ENCODE data around the gene SEL1L3.

Gene SEL1L3

GRCh38 chr4:25815586-25815985 lies 47.2 kb downstream of the SEL1L3 start:
- no peak for DNase-seq

DNA sequence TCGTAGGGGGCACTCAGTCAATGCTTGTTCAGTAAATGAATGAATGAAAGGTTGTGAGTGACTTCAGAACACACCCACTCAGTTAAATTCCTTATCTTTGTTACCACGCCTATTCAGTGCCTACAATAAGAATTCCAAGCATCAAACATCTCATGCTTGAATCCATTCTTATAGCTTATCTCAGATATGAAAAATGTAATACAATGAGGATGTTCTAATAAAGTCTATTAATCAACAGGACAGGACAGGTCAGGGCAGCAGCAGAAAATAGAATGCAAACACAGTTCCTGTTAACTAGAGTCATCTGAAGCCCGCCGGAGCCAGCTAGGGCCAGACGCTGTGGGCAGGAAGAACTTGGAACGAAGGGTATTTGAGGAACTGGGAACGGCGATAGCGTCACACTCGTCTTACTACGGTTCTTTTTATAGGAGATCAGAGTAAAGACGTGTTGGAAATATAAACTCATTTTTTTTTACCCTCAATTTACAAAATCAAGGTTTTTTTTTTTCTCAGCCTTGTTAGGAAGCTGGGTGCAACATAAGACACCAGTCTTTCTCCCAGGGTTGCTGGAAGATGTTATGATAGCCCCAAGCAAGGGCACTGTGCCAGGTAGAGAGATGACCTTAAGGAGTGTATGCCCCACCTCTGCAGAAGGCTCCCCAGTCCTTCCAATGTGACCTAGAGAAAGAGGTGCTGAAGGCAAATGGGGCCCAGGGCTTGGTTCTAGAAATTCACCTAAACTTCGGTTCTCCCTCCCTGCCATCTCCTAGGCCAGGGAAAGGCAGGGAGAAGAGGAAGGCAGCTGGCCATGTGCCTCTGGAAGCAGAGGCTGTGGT lies 48.3 kb downstream of the SEL1L3 start:
- DNase-seq: no peak

- DNase-seq: no peak
Measured at GRCh38 chr4:25813448-25814106, 49.2 kb downstream of the SEL1L3 start.

DNA sequence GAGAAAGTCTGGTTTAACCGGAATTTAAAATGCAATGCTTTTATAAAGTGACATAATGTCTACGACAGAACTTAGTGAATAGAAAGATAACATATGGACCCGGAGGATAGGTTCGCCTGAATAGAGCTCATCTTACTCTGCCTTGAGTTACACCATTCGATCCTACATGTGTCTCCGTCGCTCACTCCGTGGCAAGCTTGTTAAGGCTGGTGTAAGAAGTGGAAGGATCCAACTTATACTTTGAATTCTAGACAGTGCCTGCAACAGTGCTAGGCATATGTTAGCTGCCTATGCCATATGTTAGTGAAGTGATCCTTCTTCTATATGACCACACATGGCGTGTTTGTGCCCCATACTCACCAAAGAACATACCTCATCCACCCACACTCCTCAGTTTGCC lies 50.9 kb downstream of the SEL1L3 start:
- no peak for DNase-seq

DNA sequence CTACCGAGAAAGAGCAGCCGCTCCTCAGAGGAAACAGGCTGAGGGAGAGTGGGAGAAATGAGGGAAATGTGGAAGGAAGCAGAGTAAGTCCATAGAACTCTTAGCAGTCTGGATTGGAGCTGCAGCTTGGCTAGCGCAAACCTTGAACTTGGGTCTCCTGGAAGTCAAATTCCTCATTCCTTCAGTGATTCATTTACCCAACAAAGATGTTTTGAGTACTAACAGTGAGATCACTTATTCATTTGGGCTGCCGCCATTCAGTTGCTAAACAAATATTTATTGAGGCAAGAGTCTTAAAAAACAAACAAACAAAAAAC lies 51.5 kb downstream of the SEL1L3 start:
- no peak for DNase-seq

GRCh38 chr4:25810461-25811373 lies 52.1 kb downstream of the SEL1L3 start:
- no peak for DNase-seq

GRCh38 chr4:25809996-25810395 lies 52.8 kb downstream of the SEL1L3 start:
- no peak for DNase-seq

GRCh38 chr4:25807102-25807728 lies 55.6 kb downstream of the SEL1L3 start:
- DNase-seq: no peak

DNA sequence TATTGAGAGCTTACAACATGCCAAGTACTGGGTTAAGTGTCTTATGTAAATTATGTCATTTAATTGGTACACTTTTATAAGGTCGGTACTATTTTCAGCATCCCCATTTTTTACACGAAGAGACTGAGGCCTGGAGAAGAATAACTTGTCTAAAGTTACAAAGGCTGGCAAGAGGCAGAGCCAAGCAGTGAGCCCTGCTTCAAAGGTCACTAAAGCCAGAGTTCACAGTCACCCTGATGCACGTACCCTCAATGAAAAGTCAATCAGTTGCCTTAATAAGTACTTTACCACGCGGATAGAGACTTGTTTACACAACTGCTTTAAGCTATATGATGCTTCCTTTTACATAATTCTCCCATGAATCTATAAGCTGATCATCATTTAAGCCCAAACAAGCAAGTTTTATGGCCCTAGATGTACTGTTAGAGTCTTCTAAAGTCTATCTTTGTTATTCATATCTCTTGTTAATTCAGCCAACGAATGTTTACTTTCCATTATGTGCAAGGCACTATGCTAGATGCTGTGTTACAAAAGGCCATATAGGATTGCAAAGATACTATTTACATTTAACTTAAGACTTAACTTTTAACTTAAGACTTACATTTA lies 57.4 kb downstream of the SEL1L3 start:
- no peak for DNase-seq

DNA sequence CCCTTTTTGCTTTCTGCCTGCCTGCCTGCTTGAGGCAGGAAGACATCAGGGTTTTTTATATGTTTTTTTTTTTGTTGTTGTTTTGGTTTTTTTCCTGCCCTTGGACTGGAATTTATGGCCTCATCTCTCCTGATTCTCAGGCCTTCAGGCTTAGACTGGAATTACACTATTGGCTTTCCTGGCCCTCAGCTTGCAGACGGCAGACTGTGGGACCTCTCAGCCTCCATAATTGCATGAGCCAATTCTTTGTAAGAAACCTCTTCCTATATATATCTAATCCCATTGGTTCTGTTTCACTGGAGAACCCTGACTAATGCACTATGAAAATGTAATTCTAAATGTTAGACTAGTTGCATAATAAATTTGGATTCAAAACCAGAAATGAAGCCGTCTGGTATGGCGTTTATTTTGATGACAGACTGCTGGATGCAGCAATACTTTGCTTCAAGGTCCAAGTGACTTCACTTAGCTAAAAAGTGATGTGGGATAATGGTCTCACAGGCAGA lies 59.0 kb downstream of the SEL1L3 start:
- DNase-seq: no peak

DNA sequence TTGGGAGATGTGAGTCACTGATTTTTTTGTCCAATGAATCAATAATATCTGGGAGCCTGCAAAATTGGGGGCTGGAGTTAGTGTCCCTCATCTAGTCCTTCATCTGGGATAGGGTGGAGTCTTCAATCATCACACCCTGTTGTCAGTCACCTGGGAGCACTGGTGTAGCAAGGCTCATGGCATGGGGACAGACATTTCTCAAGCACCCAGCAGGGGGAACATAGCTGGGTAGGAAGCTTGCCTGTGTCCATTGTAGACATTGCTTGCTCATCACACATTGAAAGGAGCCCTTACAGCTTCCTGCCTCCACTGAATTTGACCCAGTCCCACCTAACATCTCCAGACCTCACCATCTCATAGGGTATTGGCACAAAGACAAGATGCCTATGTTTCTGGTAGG lies 61.2 kb downstream of the SEL1L3 start:
- DNase-seq: no peak

DNA sequence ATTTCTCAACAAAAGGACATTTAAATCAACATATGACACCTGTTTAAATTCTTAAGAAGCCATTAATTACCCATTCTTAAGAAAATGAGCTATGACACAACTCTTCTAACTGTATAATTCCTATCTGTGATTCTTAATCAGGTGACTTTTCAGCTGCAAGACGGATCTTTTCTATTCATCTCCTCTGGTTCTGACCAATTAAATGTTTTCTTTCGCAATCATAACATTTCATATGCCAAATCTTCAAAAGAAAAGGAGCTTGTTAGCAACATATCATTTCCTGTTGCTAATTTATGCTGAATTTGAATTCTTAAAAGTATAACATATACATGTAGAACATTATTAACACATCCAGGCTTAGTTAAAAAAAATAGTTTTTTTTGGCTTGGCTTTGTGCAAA lies 62.5 kb downstream of the SEL1L3 start:
- DNase-seq: no peak

DNA sequence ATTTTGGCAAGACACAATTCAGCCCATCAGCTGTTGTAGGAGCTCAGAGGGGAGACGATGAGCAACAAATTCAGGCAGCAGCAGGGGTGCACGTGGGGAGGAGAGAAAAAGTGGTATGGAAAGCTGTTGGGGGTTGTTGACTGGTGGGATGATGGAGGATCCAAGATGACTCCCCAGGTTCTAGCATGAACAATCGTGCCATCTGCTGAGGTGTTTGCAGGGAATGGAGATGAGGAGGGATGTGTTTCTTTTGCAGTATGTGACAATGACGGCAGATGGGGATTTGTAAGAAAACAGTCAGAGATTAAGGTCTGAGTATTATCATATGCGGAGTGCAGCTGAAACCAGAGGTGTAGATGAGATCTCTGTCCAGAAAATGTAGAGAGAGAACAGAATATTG lies 63.3 kb downstream of the SEL1L3 start:
- no peak for DNase-seq

GRCh38 chr4:25797136-25797535 lies 65.7 kb downstream of the SEL1L3 start:
- DNase-seq: no peak

- DNase-seq: no peak
Measured at GRCh38 chr4:25795566-25796454, 67.0 kb downstream of the SEL1L3 start.

GRCh38 chr4:25795091-25795490 lies 67.7 kb downstream of the SEL1L3 start:
- no peak for DNase-seq

GRCh38 chr4:25792876-25793275 lies 69.9 kb downstream of the SEL1L3 start:
- no peak for DNase-seq

GRCh38 chr4:25792200-25792791 lies 70.5 kb downstream of the SEL1L3 start:
- no peak for DNase-seq

DNA sequence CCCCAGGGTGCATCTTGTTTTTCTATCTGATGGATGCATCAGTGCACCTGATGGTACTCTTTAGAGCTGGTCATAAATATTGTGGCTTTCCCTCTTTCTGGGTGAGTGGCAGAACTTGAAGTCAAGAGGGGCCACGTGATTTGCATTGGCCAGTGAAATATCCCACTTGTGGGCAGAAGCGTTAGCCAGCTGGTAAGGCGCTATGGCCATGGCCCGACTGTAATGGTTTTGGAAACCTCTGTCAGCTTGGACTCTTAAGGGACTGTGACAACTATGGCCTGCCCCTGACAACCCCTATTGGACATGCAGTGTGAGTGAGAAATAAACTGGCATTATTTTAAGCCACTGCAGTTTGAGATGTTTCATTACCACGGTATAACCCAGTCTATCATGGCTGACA lies 72.8 kb downstream of the SEL1L3 start:
- DNase-seq: no peak

DNA sequence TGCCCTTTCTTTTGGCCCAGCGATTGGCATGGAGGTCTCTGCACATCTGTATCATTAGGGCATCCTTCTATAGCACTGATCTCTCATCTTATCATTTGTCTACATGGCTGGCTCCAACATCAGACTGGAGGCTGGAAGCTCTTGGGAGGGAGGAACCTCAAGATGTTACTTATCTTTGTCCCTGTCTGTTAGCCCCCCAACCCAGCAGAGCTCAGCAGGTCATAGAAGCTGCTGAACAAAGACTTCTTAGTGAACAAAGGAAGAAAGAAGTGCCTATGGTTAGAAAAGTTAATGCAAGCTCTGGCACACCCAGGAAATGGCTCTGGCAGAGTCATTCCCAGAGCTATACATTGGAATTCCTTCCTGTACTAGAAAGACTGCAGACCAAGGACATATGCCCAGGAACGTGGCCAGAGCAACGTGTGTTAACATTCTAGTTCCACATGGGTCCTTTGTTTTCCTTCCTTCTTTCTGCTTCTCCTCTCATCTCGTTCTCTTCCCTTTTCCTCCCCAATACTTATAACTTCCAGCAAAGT lies 74.0 kb downstream of the SEL1L3 start:
- no peak for DNase-seq

Data from stimulated activated naive CD4-positive, alpha-beta T cell (primary cell).